Epithelial cell of proximal tubule (primary cell): ENCODE measurements around the gene PJA2. TPM values are rescaled to one million over a fixed set of nuclear protein-coding genes. Genes with fewer than 3 reads are reported as not detected.
"Not testable (repeated sequence)": the region's sequence is repeated elsewhere in the genome, so short reads cannot be mapped to it uniquely, and the experiment has no call there.

Experiments used
- DNase-seq: peaks from one replicate; pipeline ENCODE4 v3.0.0-alpha.2; 2011; ENCODE audit warnings: low read depth
- H3K4me3 ChIP-seq: 2 replicates; pipeline ENCODE4 v1.5.1; 2011; ENCODE audit warnings: low read depth, mild to moderate bottlenecking, low read length
- CTCF ChIP-seq: conservative IDR thresholded peaks from 2 replicates; pipeline ENCODE4 v1.5.1; 2012; ENCODE audit warnings: low read depth, mild to moderate bottlenecking, low read length
- total RNA-seq: library from RNA; depleted of rRNA; stranded (reverse); fragments of >200 nt; gene quantifications from 2 replicates; pipeline ENCODE4 v1.2.3, GENCODE V29; 2015

Gene PJA2
- total RNA-seq, 1 donor from 2014 or later = 42.3 TPM

GRCh38 chr5:109450129-109450877 lies 40.5 kb upstream of the PJA2 start:
- TF ChIP-seq CTCF = no peak
- no peak for DNase-seq
- no peak overlapping the region for H3K4me3 ChIP-seq

GRCh38 chr5:109448838-109449237 lies 39.1 kb upstream of the PJA2 start:
- no peak overlapping the region for H3K4me3 ChIP-seq
- TF ChIP-seq CTCF = no peak
- no peak for DNase-seq

GRCh38 chr5:109439590-109439989 lies 29.8 kb upstream of the PJA2 start:
- no peak for DNase-seq
- TF ChIP-seq CTCF = no peak
- no peak overlapping the region for H3K4me3 ChIP-seq

GRCh38 chr5:109426075-109426474 lies 16.3 kb upstream of the PJA2 start:
- H3K4me3 ChIP-seq = no peak overlapping the region
- DNase-seq = no peak
- no peak for TF ChIP-seq CTCF

- not testable (repeated sequence) for DNase-seq
Observed at GRCh38 chr5:109425521-109425920, 15.7 kb upstream of the PJA2 start.

GRCh38 chr5:109421956-109422355 lies 12.2 kb upstream of the PJA2 start:
- no peak for TF ChIP-seq CTCF
- no peak overlapping the region for H3K4me3 ChIP-seq
- no peak for DNase-seq

More at GRCh38 chr5:109425521-109425920, 15.7 kb upstream of the PJA2 start:
- not testable (repeated sequence) for H3K4me3 ChIP-seq

GRCh38 chr5:109418712-109419352 lies 9.1 kb upstream of the PJA2 start:
- no peak for TF ChIP-seq CTCF
- no peak for DNase-seq
- no peak overlapping the region for H3K4me3 ChIP-seq
